H1 (cell line): ENCODE data around the gene MYO16. TPM values are rescaled to one million over a fixed set of nuclear protein-coding genes. Genes with fewer than 3 reads are reported as not detected.

Experiments used
- CTCF ChIA-PET: fragments of 300-600 bp; sonication (Branson Sonifier 250); formaldehyde crosslinking; loops from one replicate; lab custom pipeline; 2021; ENCODE audit not compliant: partially characterized antibody; lab: Charles Lee
- POLR2A ChIA-PET: fragments of 300-600 bp; sonication (Branson Sonifier 250); formaldehyde crosslinking; loops from one replicate; lab custom pipeline; 2021; ENCODE audit warnings: inconsistent platforms; ENCODE audit not compliant: partially characterized antibody; lab: Charles Lee
- DNase-seq, 2 experiments: peaks; one replicate each; pipeline versions ENCODE4 v3.0.0 to v3.0.0-alpha.2; 2010 to 2022; ENCODE audit warnings: low spot score in 2 of 2, low read depth in 1 of 2, mixed read lengths in 1 of 2
- FAIRE-seq: peaks from 2 replicates; lab custom pipeline; 2011; peaks lifted over from hg19 to GRCh38; lab: Jason Lieb, UNC
- H2AFZ ChIP-seq: 2 replicates; pipeline ENCODE4 v1.8.1; 2012; ENCODE audit warnings: low read length, inconsistent platforms
- H2AK5ac ChIP-seq: 2 replicates; pipeline ENCODE4 v1.6.1; 2013; ENCODE audit warnings: low read depth, low read length
- H2BK120ac ChIP-seq: replicated peaks from 2 replicates; pipeline ENCODE3; 2013; ENCODE audit warnings: low read depth, low read length, inconsistent platforms
- H2BK12ac ChIP-seq: 2 replicates; pipeline ENCODE4 v1.6.1; 2013; ENCODE audit warnings: low read depth, low read length
- H2BK15ac ChIP-seq: 2 replicates; pipeline ENCODE4 v1.6.1; 2013; ENCODE audit warnings: low read length
- H2BK20ac ChIP-seq: 2 replicates; pipeline ENCODE4 v1.6.1; 2013; ENCODE audit warnings: low read length
- H2BK5ac ChIP-seq: 2 replicates; pipeline ENCODE4 v1.6.1; 2013; ENCODE audit warnings: low read depth, low read length
- H3K14ac ChIP-seq: 2 replicates; pipeline ENCODE4 v1.6.1; 2013; ENCODE audit warnings: inconsistent platforms; ENCODE audit not compliant: insufficient read length
- H3K18ac ChIP-seq: 2 replicates; pipeline ENCODE4 v1.6.1; 2013; ENCODE audit warnings: low read length; ENCODE audit errors: extremely low read depth
- H3K23ac ChIP-seq: 2 replicates; pipeline ENCODE4 v1.6.1; 2013; ENCODE audit warnings: inconsistent platforms; ENCODE audit not compliant: insufficient read length
- H3K23me2 ChIP-seq: 2 replicates; pipeline ENCODE4 v1.6.1; 2013; ENCODE audit warnings: low read depth, low read length
- H3K27ac ChIP-seq: 2 replicates; pipeline ENCODE4 v1.6.1; 2011; ENCODE audit warnings: low read depth, low read length, inconsistent platforms
- H3K27me3 ChIP-seq, 4 experiments: replicated peaks in 1 of 4; 1 replicate in 1 of 4; 2 replicates in 3 of 4; pipeline versions ENCODE4 v1.6.1 to v1.8.1; 2011 to 2013; ENCODE audit warnings: low read length in 3 of 4, mild to moderate bottlenecking in 3 of 4, inconsistent platforms in 2 of 4, mixed read lengths in 2 of 4, moderate library complexity in 1 of 4; ENCODE audit not compliant: control insufficient read depth in 3 of 4, insufficient read depth in 3 of 4; ENCODE audit errors: extremely low read depth in 1 of 4
- H3K36me3 ChIP-seq, 4 experiments: 2 replicates each; pipeline versions ENCODE4 v1.6.1 to v1.8.1; 2011 to 2013; ENCODE audit warnings: mild to moderate bottlenecking in 4 of 4, low read length in 3 of 4, moderate library complexity in 2 of 4, control low read depth in 1 of 4, inconsistent platforms in 1 of 4; ENCODE audit not compliant: insufficient read depth in 4 of 4, control insufficient read depth in 2 of 4
- H3K4ac ChIP-seq: replicated peaks from 2 replicates; pipeline ENCODE3; 2013; ENCODE audit warnings: low read length, low read depth, mixed read lengths, inconsistent platforms; ENCODE audit not compliant: insufficient read length
- H3K4me1 ChIP-seq, 4 experiments: replicated peaks in 1 of 4; 1 replicate in 1 of 4; 2 replicates in 3 of 4; pipeline versions ENCODE4 v1.6.1 to v1.8.1; 2011 to 2013; ENCODE audit warnings: low read length in 3 of 4, inconsistent platforms in 2 of 4, mixed read lengths in 1 of 4; ENCODE audit not compliant: insufficient read depth in 4 of 4, control insufficient read depth in 3 of 4
- H3K4me2 ChIP-seq, 2 experiments: 2 replicates each; pipeline versions ENCODE4 v1.6.1 to v1.8.1; 2011 to 2013; ENCODE audit warnings: low read depth in 2 of 2, low read length in 2 of 2, control low read depth in 1 of 2, inconsistent platforms in 1 of 2, mild to moderate bottlenecking in 1 of 2; ENCODE audit not compliant: insufficient read depth in 1 of 2
- H3K4me3 ChIP-seq, 4 experiments: fragments of 200-600, 300-600 bp in 1 of 4; sonication (generic), shearing (Covaris generic), sonication (Bioruptor Twin) in 1 of 4; 2 replicates each; pipeline versions ENCODE4 v1.5.1 to v1.8.1; 2011 to 2016; ENCODE audit warnings: low read length in 4 of 4, low read depth in 3 of 4, control low read depth in 2 of 4, inconsistent platforms in 2 of 4, mild to moderate bottlenecking in 2 of 4, mixed read lengths in 1 of 4, moderate library complexity in 1 of 4; ENCODE audit not compliant: insufficient read depth in 2 of 4; ENCODE audit errors: extremely low read depth in 1 of 4
- H3K56ac ChIP-seq: replicated peaks from 2 replicates; pipeline ENCODE3; 2013; ENCODE audit warnings: low read depth, mild to moderate bottlenecking, mixed read lengths, low read length, inconsistent platforms; ENCODE audit not compliant: insufficient read length
- H3K79me1 ChIP-seq: 2 replicates; pipeline ENCODE4 v1.6.1; 2013; ENCODE audit warnings: low read depth, low read length, control low read depth
- H3K79me2 ChIP-seq, 2 experiments: 2 replicates each; pipeline versions ENCODE4 v1.6.1 to v1.8.1; 2012 to 2013; ENCODE audit warnings: low read length in 2 of 2, mild to moderate bottlenecking in 2 of 2, inconsistent platforms in 1 of 2; ENCODE audit not compliant: insufficient read depth in 2 of 2, control insufficient read depth in 1 of 2
- H3K9ac ChIP-seq, 4 experiments: replicated peaks in 1 of 4; 1 replicate in 1 of 4; 2 replicates in 3 of 4; pipeline versions ENCODE4 v1.6.1 to v1.8.1; 2011 to 2013; ENCODE audit warnings: low read depth in 3 of 4, low read length in 3 of 4, control low read depth in 2 of 4, mild to moderate bottlenecking in 2 of 4, moderate library complexity in 2 of 4, inconsistent platforms in 1 of 4; ENCODE audit errors: extremely low read depth in 1 of 4
- H3K9me3 ChIP-seq, 2 experiments: 2 replicates each; pipeline versions ENCODE4 v1.6.1 to v1.8.1; 2012 to 2013; ENCODE audit warnings: mild to moderate bottlenecking in 2 of 2, moderate library complexity in 2 of 2, control low read depth in 1 of 2, inconsistent platforms in 1 of 2, low read depth in 1 of 2, low read length in 1 of 2, mixed read lengths in 1 of 2; ENCODE audit not compliant: insufficient read depth in 2 of 2
- H4K20me1 ChIP-seq, 2 experiments: replicated peaks in 1 of 2; 2 replicates each; pipeline versions ENCODE3 to v1.8.1; 2011 to 2013; ENCODE audit warnings: inconsistent platforms in 2 of 2, low read length in 2 of 2, mild to moderate bottlenecking in 1 of 2; ENCODE audit not compliant: insufficient read depth in 2 of 2, control insufficient read depth in 1 of 2
- H4K5ac ChIP-seq: 2 replicates; pipeline ENCODE4 v1.6.1; 2013; ENCODE audit warnings: low read length, low read depth, mixed read lengths, inconsistent platforms; ENCODE audit not compliant: insufficient read length
- H4K8ac ChIP-seq: 2 replicates; pipeline ENCODE4 v1.8.0; 2013; ENCODE audit warnings: mild to moderate bottlenecking, moderate library complexity, low read length, inconsistent platforms; ENCODE audit not compliant: insufficient read depth; ENCODE audit errors: extremely low read depth
- H4K91ac ChIP-seq: replicated peaks from 2 replicates; pipeline ENCODE3; 2013; ENCODE audit warnings: low read length, mixed read lengths, inconsistent platforms; ENCODE audit not compliant: insufficient read length
- BRCA1 ChIP-seq: IDR thresholded peaks from 2 replicates; pipeline ENCODE4 v1.6.1; 2012; ENCODE audit warnings: low read depth, low read length, improper control_type of control experiment
- CREB1 ChIP-seq: IDR thresholded peaks from 2 replicates; pipeline ENCODE4 v1.6.1; 2012; ENCODE audit warnings: inconsistent platforms
- EP300 ChIP-seq, 2 experiments: IDR thresholded peaks; 1 replicate in 1 of 2; 2 replicates in 1 of 2; pipeline ENCODE4 v1.6.1; 2011 to 2012; ENCODE audit warnings: low read depth in 2 of 2, low read length in 2 of 2, mild to moderate bottlenecking in 2 of 2, borderline replicate concordance in 1 of 2, inconsistent platforms in 1 of 2, moderate library complexity in 1 of 2
- SP1 ChIP-seq: IDR thresholded peaks from 2 replicates; pipeline ENCODE4 v1.6.1; 2011; ENCODE audit warnings: low read depth, low read length
- TAF1 ChIP-seq: IDR thresholded peaks from 2 replicates; pipeline ENCODE4 v1.6.1; 2011; ENCODE audit warnings: mild to moderate bottlenecking, low read depth, low read length
- WGBS, 2 experiments: shearing (Covaris generic) in 1 of 2; methylation state at CpG; one replicate each; pipeline versions ENCODE4 v1.1.6 to v1.1.7; 2013 to 2015; ENCODE audit warnings: low lambda C conversion rate in 2 of 2, mixed read lengths in 2 of 2, inconsistent platforms in 1 of 2, low coverage in 1 of 2, missing lambda C conversion rate in 1 of 2; ENCODE audit not compliant: insufficient replicate concordance in 2 of 2, insufficient coverage in 1 of 2, insufficient read length in 1 of 2; ENCODE audit errors: extremely low coverage in 1 of 2, missing lambda C conversion rate in 1 of 2; 5-methylcytosine and 5-hydroxymethylcytosine counted together
- polyA plus RNA-seq, 7 experiments: library from polyadenylated mRNA; depleted of rRNA in 3 of 7; stranded (reverse) in 5 of 7; unstranded in 2 of 7; fragments of >200 nt in 5 of 7; fragments of 200-250 nt in 2 of 7; gene quantifications; 1 replicate in 5 of 7; 2 replicates in 1 of 7; 4 replicates in 1 of 7; pipeline versions ENCODE4 v1.2.1 to v1.2.3, GENCODE V29; 2011 to 2013; ENCODE audit warnings: missing spikeins in 2 of 7, mixed read lengths in 2 of 7
- total RNA-seq: library from RNA; stranded (reverse); fragmentation: NEBNext Ultra II Directional; extraction: Animal tissue kit (Norgen Biotek cat#: 25700); gene quantifications from 2 replicates; pipeline ENCODE4 v1.2.1, GENCODE V29; 2021

Gene MYO16
- total and polyA plus RNA-seq, 2 of the 8 experiments (the other 6 are each of a cell fraction or from before 2014, with no cell fraction given), result 0.02 to 0.22 TPM

- FAIRE-seq, result no peak
- POLR2A ChIA-PET, result no interaction called here
- WGBS, 2 experiments, result 81% methylated on average over 2 of the region's 2 CpGs; no CpG with 5 or more reads in 1 of the 2 experiments
- TF ChIP-seq CREB1 (no peak), EP300 (IDR thresholded peaks at IDR 0.05; ENCODE audit: borderline replicate concordance in 1 of 2, low read depth in 2 of 2, low read length in 2 of 2) (no peak), TAF1 (no peak), SP1 (no peak), BRCA1 (no peak)
These were observed 247.9 kb downstream of the MYO16 start for GRCh38 chr13:108877300-108877699.

More at GRCh38 chr13:108877300-108877699, 247.9 kb downstream of the MYO16 start:
- Histone ChIP-seq H2AK5ac (no peak overlapping the region), H2BK15ac (no peak overlapping the region), H3K9ac (no peak overlapping the region), H3K9me3 (no peaks in the 10 kb centered on the region; a peak in 1 of 4 replicates), H4K20me1 (no peaks in the 10 kb centered on the region), H2BK5ac (no peak overlapping the region), H2AFZ (no peak overlapping the region), H3K23me2 (no peaks in the 10 kb centered on the region), H3K27ac (no peak overlapping the region), H3K23ac (no peak overlapping the region), H3K79me2 (no peaks in the 10 kb centered on the region), H3K27me3 (no peaks in the 10 kb centered on the region), H3K14ac (no peak overlapping the region), H2BK20ac (no peak overlapping the region), H3K4me1 (no peaks in the 10 kb centered on the region), H3K36me3 (no peaks in the 10 kb centered on the region), H3K4me2 (no peak overlapping the region), H3K79me1 (no peaks in the 10 kb centered on the region), H4K5ac (no peak overlapping the region), H3K18ac (no peak overlapping the region), H4K91ac (no peak overlapping the region), H3K4me3 (no peak overlapping the region), H2BK12ac (no peak overlapping the region), H2BK120ac (no peak overlapping the region), H4K8ac (no peak overlapping the region), H3K56ac (no peak overlapping the region), H3K4ac (no peak overlapping the region)
- DNase-seq, result no peak
- CTCF ChIA-PET, result interaction anchor here (0.6 kb wide), 1 partner anchor 18 kb away, joined by 3 read pairs; no protein-coding TSS in a partner anchor
